ENCODE results near the gene GPD1. TPM values are rescaled to one million over a fixed set of nuclear protein-coding genes. Genes with fewer than 3 reads are reported as not detected.
A peak's percentile ranks its signal among the peaks of the same experiment; 100 is the strongest.

The GPD1 gene
- total RNA-seq, 4 donors from 2014 or later: 188 to 829 (median 253) TPM

- Histone ChIP-seq H3K4me1 (peaks cover 0 to 37% (median 16%) of the 10 kb centered on the region in 4 donors), H3K27me3 (no peaks in the 10 kb centered on the region), H3K36me3 (peaks cover 4 to 48% (median 15%) of the 10 kb centered on the region in 3 donors), H3K4me3 (no peak overlapping the region), H3K9me3 (no peaks in the 10 kb centered on the region), H3K27ac (no peak overlapping the region)
- no peak for DNase-seq (ENCODE audit: low spot score in 2 of 2)
- TF ChIP-seq CTCF (IDR thresholded peaks at IDR 0.05) (peak; percentile 7 to 36 (median 28)), EP300 (IDR thresholded peaks at IDR 0.05) (no peak)
- 76 to 77% methylated on average over 3 of the region's 3 CpGs for WGBS, 2 donors
Observed at GRCh38 chr12:50101663-50102062, 2.1 kb upstream of the GPD1 start.

GRCh38 chr12:50102131-50102531, 1.7 kb upstream of the GPD1 start:
- Histone ChIP-seq H3K9me3 (no peaks in the 10 kb centered on the region), H3K4me3 (no peak overlapping the region), H3K27me3 (no peaks in the 10 kb centered on the region), H3K36me3 (peaks cover 0 to 44% (median 11%) of the 10 kb centered on the region in 3 donors), H3K27ac (peak overlapping the region in 2 of 4 donors; percentile 63 to 67), H3K4me1 (peaks cover 0 to 37% (median 16%) of the 10 kb centered on the region in 4 donors)
- TF ChIP-seq POLR2A (IDR thresholded peaks at IDR 0.05) (no peak), EP300 (IDR thresholded peaks at IDR 0.05) (no peak), CTCF (IDR thresholded peaks at IDR 0.05) (no peak)
- DNase-seq (ENCODE audit: low spot score in 2 of 2): no peak
- WGBS, 2 donors: 61 to 66% methylated on average over 2 of the region's 2 CpGs

GRCh38 chr12:50102646-50103309, 1.0 kb upstream of the GPD1 start:
- 51 to 74% methylated on average over 8 of the region's 8 CpGs for WGBS, 2 donors
- peak overlapping the region in 3 of 4 donors; percentile 42 to 67 (median 63) for H3K27ac ChIP-seq
- peaks cover 0 to 37% (median 11%) of the 10 kb centered on the region in 3 donors for H3K36me3 ChIP-seq
- no peaks in the 10 kb centered on the region for H3K9me3 ChIP-seq
- peaks cover 0 to 37% (median 16%) of the 10 kb centered on the region in 4 donors for H3K4me1 ChIP-seq
- H3K27me3 ChIP-seq: no peaks in the 10 kb centered on the region
- no peak overlapping the region for H3K4me3 ChIP-seq
- TF ChIP-seq CTCF (IDR thresholded peaks at IDR 0.05) (no peak), EP300 (IDR thresholded peaks at IDR 0.05) (peak in 1 of 2 donors; percentile 18)
- DNase-seq (ENCODE audit: low spot score in 2 of 2): no peak

GRCh38 chr12:50103351-50103750, 457 bp upstream of the GPD1 start:
- Histone ChIP-seq H3K27me3 (no peaks in the 10 kb centered on the region), H3K36me3 (peaks cover 0 to 31% (median 11%) of the 10 kb centered on the region in 3 donors), H3K4me3 (no peak overlapping the region), H3K4me1 (peaks cover 0 to 37% (median 16%) of the 10 kb centered on the region in 4 donors), H3K9me3 (no peaks in the 10 kb centered on the region), H3K27ac (peak overlapping the region in 3 of 4 donors; percentile 42 to 67 (median 63))
- DNase-seq (ENCODE audit: low spot score in 2 of 2): no peak
- no peak for TF ChIP-seq EP300 (IDR thresholded peaks at IDR 0.05)
- no peak for TF ChIP-seq CTCF (IDR thresholded peaks at IDR 0.05)
- TF ChIP-seq POLR2A (IDR thresholded peaks at IDR 0.05): no peak
- WGBS, 2 donors: 86 to 100% methylated on average over 2 of the region's 2 CpGs

All from tibial nerve (tissue), 4 donors.